ENCODE data around the gene VWCE. TPM values are rescaled to one million over a fixed set of nuclear protein-coding genes. Genes with fewer than 3 reads are reported as not detected.
"Not testable (repeated sequence)": the region's sequence is repeated elsewhere in the genome, so short reads cannot be mapped to it uniquely, and the experiment has no call there.

Gene VWCE
- total RNA-seq, 1 experiment from 2014 or later, result 2.5 TPM

GRCh38 chr11:61241526-61241925, 53.6 kb downstream of the VWCE start:
- BruUV-seq (replicated peaks); intact Hi-C loops (cut with micrococcal nuclease); ATAC-seq; H4K20me1 ChIP-seq (ENCODE audit: insufficient read depth); H2AFZ ChIP-seq (ENCODE audit: low read depth, low read length, poor library complexity, severe bottlenecking); H3K4me3 ChIP-seq (replicated peaks in 1 of 2; ENCODE audit: low read depth in 1 of 2, low read length in 2 of 2); H3K36me3 ChIP-seq (ENCODE audit: control insufficient read depth in 1 of 2, insufficient read depth in 2 of 2, low read length in 2 of 2); H3K79me2 ChIP-seq (ENCODE audit: insufficient read depth, low read length); CTCF ChIA-PET; H3K9ac ChIP-seq (ENCODE audit: low read length); H3K4me2 ChIP-seq (ENCODE audit: low read length); POLR2A ChIA-PET; H3K27me3 ChIP-seq (ENCODE audit: insufficient read depth, low read length); H3K4me1 ChIP-seq (ENCODE audit: control insufficient read depth in 1 of 2, insufficient read depth in 2 of 2, low read length in 2 of 2); H3K9me3 ChIP-seq (ENCODE audit: control insufficient read depth in 1 of 2, insufficient read depth in 1 of 2, low read depth in 1 of 2, low read length in 2 of 2); H3K9me2 ChIP-seq (ENCODE audit: insufficient read depth); H3K27ac ChIP-seq (ENCODE audit: low read depth, low read length); RAD21 ChIA-PET (ENCODE audit: low non-redundant PET in 1 of 2, low total read pairs in 2 of 2, uncharacterized antibody in 2 of 2, unreplicated experiment in 2 of 2); DNase-seq (ENCODE audit: low read depth, low spot score): not testable (repeated sequence)

GRCh38 chr11:61240875-61241274, 54.2 kb downstream of the VWCE start, which contains the start of gene PGA5:
Gene PGA5, plus strand, starts transcription at chr11:61241175. Its CDS starts 52 bp downstream, at chr11:61241227.
- POLR2A ChIA-PET; H3K4me3 ChIP-seq (replicated peaks in 1 of 2; ENCODE audit: low read depth in 1 of 2, low read length in 2 of 2); H3K9me3 ChIP-seq (ENCODE audit: control insufficient read depth in 1 of 2, insufficient read depth in 1 of 2, low read depth in 1 of 2, low read length in 2 of 2); H3K4me2 ChIP-seq (ENCODE audit: low read length); H4K20me1 ChIP-seq (ENCODE audit: insufficient read depth); H3K9ac ChIP-seq (ENCODE audit: low read length); RAD21 ChIA-PET (ENCODE audit: low non-redundant PET in 1 of 2, low total read pairs in 2 of 2, uncharacterized antibody in 2 of 2, unreplicated experiment in 2 of 2); H2AFZ ChIP-seq (ENCODE audit: low read depth, low read length, poor library complexity, severe bottlenecking); BruUV-seq (replicated peaks); CTCF ChIA-PET; H3K79me2 ChIP-seq (ENCODE audit: insufficient read depth, low read length); H3K27ac ChIP-seq (ENCODE audit: low read depth, low read length); H3K36me3 ChIP-seq (ENCODE audit: control insufficient read depth in 1 of 2, insufficient read depth in 2 of 2, low read length in 2 of 2); ATAC-seq; H3K27me3 ChIP-seq (ENCODE audit: insufficient read depth, low read length); DNase-seq (ENCODE audit: low read depth, low spot score); H3K9me2 ChIP-seq (ENCODE audit: insufficient read depth); intact Hi-C loops (cut with micrococcal nuclease); H3K4me1 ChIP-seq (ENCODE audit: control insufficient read depth in 1 of 2, insufficient read depth in 2 of 2, low read length in 2 of 2): not testable (repeated sequence)

GRCh38 chr11:61240288-61240687, 54.8 kb downstream of the VWCE start:
- H3K4me1 ChIP-seq (ENCODE audit: control insufficient read depth in 1 of 2, insufficient read depth in 2 of 2, low read length in 2 of 2); H3K9me3 ChIP-seq (ENCODE audit: control insufficient read depth in 1 of 2, insufficient read depth in 1 of 2, low read depth in 1 of 2, low read length in 2 of 2); intact Hi-C loops (cut with micrococcal nuclease); H3K4me3 ChIP-seq (replicated peaks in 1 of 2; ENCODE audit: low read depth in 1 of 2, low read length in 2 of 2); H3K27me3 ChIP-seq (ENCODE audit: insufficient read depth, low read length); H3K27ac ChIP-seq (ENCODE audit: low read depth, low read length); H3K9ac ChIP-seq (ENCODE audit: low read length); H3K36me3 ChIP-seq (ENCODE audit: control insufficient read depth in 1 of 2, insufficient read depth in 2 of 2, low read length in 2 of 2); DNase-seq (ENCODE audit: low read depth, low spot score); H2AFZ ChIP-seq (ENCODE audit: low read depth, low read length, poor library complexity, severe bottlenecking); H3K4me2 ChIP-seq (ENCODE audit: low read length); H3K79me2 ChIP-seq (ENCODE audit: insufficient read depth, low read length); H3K9me2 ChIP-seq (ENCODE audit: insufficient read depth); H4K20me1 ChIP-seq (ENCODE audit: insufficient read depth); CTCF ChIA-PET; BruUV-seq (replicated peaks); POLR2A ChIA-PET; RAD21 ChIA-PET (ENCODE audit: low non-redundant PET in 1 of 2, low total read pairs in 2 of 2, uncharacterized antibody in 2 of 2, unreplicated experiment in 2 of 2); ATAC-seq: not testable (repeated sequence)

GRCh38 chr11:61237130-61237529, 58.0 kb downstream of the VWCE start:
- H3K27me3 ChIP-seq (ENCODE audit: insufficient read depth, low read length); H4K20me1 ChIP-seq (ENCODE audit: insufficient read depth); H3K4me1 ChIP-seq (ENCODE audit: control insufficient read depth in 1 of 2, insufficient read depth in 2 of 2, low read length in 2 of 2); intact Hi-C loops (cut with micrococcal nuclease); H2AFZ ChIP-seq (ENCODE audit: low read depth, low read length, poor library complexity, severe bottlenecking); ATAC-seq; DNase-seq (ENCODE audit: low read depth, low spot score); POLR2A ChIA-PET; CTCF ChIA-PET; H3K9me2 ChIP-seq (ENCODE audit: insufficient read depth); H3K4me3 ChIP-seq (replicated peaks in 1 of 2; ENCODE audit: low read depth in 1 of 2, low read length in 2 of 2); H3K9ac ChIP-seq (ENCODE audit: low read length); H3K79me2 ChIP-seq (ENCODE audit: insufficient read depth, low read length); H3K9me3 ChIP-seq (ENCODE audit: control insufficient read depth in 1 of 2, insufficient read depth in 1 of 2, low read depth in 1 of 2, low read length in 2 of 2); H3K4me2 ChIP-seq (ENCODE audit: low read length); H3K36me3 ChIP-seq (ENCODE audit: control insufficient read depth in 1 of 2, insufficient read depth in 2 of 2, low read length in 2 of 2); BruUV-seq (replicated peaks); RAD21 ChIA-PET (ENCODE audit: low non-redundant PET in 1 of 2, low total read pairs in 2 of 2, uncharacterized antibody in 2 of 2, unreplicated experiment in 2 of 2); H3K27ac ChIP-seq (ENCODE audit: low read depth, low read length): not testable (repeated sequence)
